GM21529 (cell line): ENCODE data around the gene TAF1B.

Experiments used
- ATAC-seq: cut with Tn5 transposase; IDR thresholded peaks from one replicate; pipeline ENCODE4 v1.9.1; 2021; ENCODE audit not compliant: unreplicated experiment

The TAF1B gene

GRCh38 chr2:9807555-9808305, 35.5 kb upstream of the TAF1B start:
- ATAC-seq = no peak

- ATAC-seq = no peak
Measured at GRCh38 chr2:9808334-9809063, 34.8 kb upstream of the TAF1B start.

- no peak for ATAC-seq
Measured at GRCh38 chr2:9809064-9809356, 34.3 kb upstream of the TAF1B start.

- ATAC-seq = no peak
Measured at GRCh38 chr2:9809448-9810088, 33.7 kb upstream of the TAF1B start.

GRCh38 chr2:9811216-9811615, 32.1 kb upstream of the TAF1B start:
- no peak for ATAC-seq

GRCh38 chr2:9811679-9812511, 31.4 kb upstream of the TAF1B start:
- ATAC-seq = no peak

GRCh38 chr2:9812945-9813311, 30.3 kb upstream of the TAF1B start:
- ATAC-seq = no peak

GRCh38 chr2:9813312-9814128, 29.8 kb upstream of the TAF1B start:
- ATAC-seq = peak; percentile 75

GRCh38 chr2:9814129-9814868, 29.0 kb upstream of the TAF1B start:
- no peak for ATAC-seq

- ATAC-seq = no peak
Measured at GRCh38 chr2:9815076-9815475, 28.2 kb upstream of the TAF1B start.

- no peak for ATAC-seq
Measured at GRCh38 chr2:9815844-9816279, 27.4 kb upstream of the TAF1B start.

GRCh38 chr2:9818097-9818496, 25.2 kb upstream of the TAF1B start:
- no peak for ATAC-seq

- no peak for ATAC-seq
Measured at GRCh38 chr2:9819551-9819950, 23.7 kb upstream of the TAF1B start.

GRCh38 chr2:9820020-9820973, 23.0 kb upstream of the TAF1B start:
- no peak for ATAC-seq

GRCh38 chr2:9821805-9822445, 21.3 kb upstream of the TAF1B start:
- ATAC-seq = no peak

- ATAC-seq = no peak
Measured at GRCh38 chr2:9824441-9824840, 18.8 kb upstream of the TAF1B start.

GRCh38 chr2:9824956-9825720, 18.1 kb upstream of the TAF1B start:
- ATAC-seq = no peak
